Stimulated activated CD4-positive, alpha-beta T cell treated with anti-CD3 and anti-CD28 coated beads, Interleukin-2, amount 100 ng/mL, for 24 hours (primary cell): ENCODE results near the gene MED13L.
"Not testable (repeated sequence)": the region's sequence is repeated elsewhere in the genome, so short reads cannot be mapped to it uniquely, and the experiment has no call there.

Experiments
- DNase-seq, 2 donors: peaks; one replicate each; pipeline ENCODE4 v3.0.0-alpha.2; 2020

The MED13L gene

GRCh38 chr12:115998794-115999478 is 278.6 kb downstream of the MED13L start:
- DNase-seq = no peak

GRCh38 chr12:115998119-115998633 is 279.3 kb downstream of the MED13L start:
- DNase-seq = no peak

GRCh38 chr12:115993737-115994136 is 283.8 kb downstream of the MED13L start:
- no peak for DNase-seq

- DNase-seq = no peak
These were observed 287.3 kb downstream of the MED13L start for GRCh38 chr12:115990241-115990640.

- no peak for DNase-seq
These were observed 288.6 kb downstream of the MED13L start for GRCh38 chr12:115988625-115989563.

GRCh38 chr12:115988212-115988611 is 289.3 kb downstream of the MED13L start:
- no peak for DNase-seq

GRCh38 chr12:115984616-115985015 is 292.9 kb downstream of the MED13L start:
- no peak for DNase-seq

GRCh38 chr12:115983226-115983798 is 294.2 kb downstream of the MED13L start:
- peak; percentile 20 to 21 for DNase-seq

GRCh38 chr12:115980339-115980738 is 297.2 kb downstream of the MED13L start:
- DNase-seq = no peak

GRCh38 chr12:115979851-115980250 is 297.6 kb downstream of the MED13L start:
- DNase-seq = no peak

- no peak for DNase-seq
These were observed 298.1 kb downstream of the MED13L start for GRCh38 chr12:115979351-115979750.

- DNase-seq = not testable (repeated sequence)
These were observed 300.7 kb downstream of the MED13L start for GRCh38 chr12:115976829-115977228.

- DNase-seq = no peak
These were observed 302.1 kb downstream of the MED13L start for GRCh38 chr12:115975411-115975810.

GRCh38 chr12:115973968-115974724 is 303.3 kb downstream of the MED13L start:
- no peak for DNase-seq

- no peak for DNase-seq
These were observed 304.4 kb downstream of the MED13L start for GRCh38 chr12:115973066-115973465.

GRCh38 chr12:115972241-115972640 is 305.3 kb downstream of the MED13L start:
- no peak for DNase-seq

- no peak for DNase-seq
These were observed 309.3 kb downstream of the MED13L start for GRCh38 chr12:115968211-115968610.

GRCh38 chr12:115966376-115966775 is 311.1 kb downstream of the MED13L start:
- DNase-seq = no peak

GRCh38 chr12:115964626-115965025 is 312.9 kb downstream of the MED13L start:
- DNase-seq = no peak

- no peak for DNase-seq
These were observed 313.3 kb downstream of the MED13L start for GRCh38 chr12:115964214-115964613.

GRCh38 chr12:115962216-115962615 is 315.3 kb downstream of the MED13L start:
- no peak for DNase-seq
